IMR-90 (cell line): ENCODE measurements around the gene COL15A1.

Experiments used
- CTCF ChIP-seq: conservative IDR thresholded peaks from 2 replicates; pipeline ENCODE4 v1.5.1; 2012; ENCODE audit warnings: mild to moderate bottlenecking, low read depth, low read length, improper control_type of control experiment
- POLR2A ChIP-seq: IDR thresholded peaks from 2 replicates; pipeline ENCODE4 v1.6.1; 2012; ENCODE audit warnings: mild to moderate bottlenecking, low read depth, low read length
- RAD21 ChIP-seq: IDR thresholded peaks from 2 replicates; pipeline ENCODE4 v1.6.1; 2012; ENCODE audit warnings: low read length, improper control_type of control experiment
- SMC3 ChIP-seq: fragments of 150-350 bp; IDR thresholded peaks from 2 replicates; pipeline ENCODE4 v1.6.1; 2016; ENCODE audit warnings: low read depth, mild to moderate bottlenecking, antibody characterized with exemption, low read length, moderate library complexity

- TF ChIP-seq SMC3 (no peak), RAD21 (no peak), CTCF (no peak), POLR2A (no peak)
Observed at GRCh38 chr9:98973576-98973975, 29.9 kb downstream of the COL15A1 start.
